AG04450 (cell line): Measurements from ENCODE around the gene CD248. TPM values are rescaled to one million over a fixed set of nuclear protein-coding genes. Genes with fewer than 3 reads are reported as not detected.

Experiments used
- CTCF ChIA-PET: fragments of 300-600, 350-600 bp; formaldehyde crosslinking; extraction: SDS; loops from one replicate; lab custom pipeline; 2022; ENCODE audit warnings: antibody characterized with exemption, inconsistent platforms; lab: Charles Lee
- POLR2A ChIA-PET: fragments of 350-600 bp; formaldehyde crosslinking; extraction: SDS; loops from one replicate; lab custom pipeline; 2021; ENCODE audit warnings: antibody characterized with exemption, inconsistent platforms; lab: Yijun Ruan, JAX
- DNase-seq: peaks from one replicate; pipeline ENCODE4 v3.0.0-alpha.2; 2011; ENCODE audit warnings: low read depth, low spot score
- H3K27ac ChIP-seq: one replicate; pipeline ENCODE4 v1.5.1; 2012; ENCODE audit warnings: low read depth, low read length, control low read depth
- H3K27me3 ChIP-seq: one replicate; pipeline ENCODE4 v1.6.0; 2012; ENCODE audit warnings: low read length; ENCODE audit not compliant: control insufficient read depth, insufficient read depth
- H3K4me3 ChIP-seq: 2 replicates; pipeline ENCODE4 v1.5.1; 2011; ENCODE audit warnings: mild to moderate bottlenecking, low read depth, low read length, control low read depth
- H3K9me3 ChIP-seq: 2 replicates; pipeline ENCODE4 v1.5.1; 2012; ENCODE audit warnings: low read length; ENCODE audit not compliant: control insufficient read depth, insufficient read depth
- polyA plus RNA-seq: library from polyadenylated mRNA; depleted of rRNA; stranded (reverse); fragments of >200 nt; gene quantifications from 2 replicates; pipeline ENCODE4 v1.2.3, GENCODE V29; 2011
- TF ChIP-seq, protein P1 (sequence below): IDR thresholded peaks from 2 replicates; pipeline ENCODE4 v1.5.1; 2011; ENCODE audit warnings: low read depth, low read length, control low read depth, inconsistent platforms

CD248 gene
- polyA plus RNA-seq, 1 experiment: 105 TPM

GRCh38 chr11:66333896-66334604 lies 17.2 kb upstream of the CD248 start:
- Histone ChIP-seq H3K27me3 (no peaks in the 10 kb centered on the region), H3K4me3 (peak overlapping the region; percentile 85), H3K27ac (no peak overlapping the region), H3K9me3 (peaks cover 3% of the 10 kb centered on the region; the same call in 1 of the 2 replicates)
- ChIA-PET CTCF (interaction anchor here (0.5 to 6.0 kb wide), 4 partner anchors 21 to 564 kb away, joined by 4 to 64 read pairs (median 34); partner anchors contain the start of gene YIF1A), POLR2A (interaction anchor here (1.7 to 3.7 kb wide), 4 partner anchors 17 to 45 kb away, joined by 5 to 99 read pairs (median 38); partner anchors contain the start of genes CD248 and YIF1A)
- TF ChIP-seq, protein P1, sequence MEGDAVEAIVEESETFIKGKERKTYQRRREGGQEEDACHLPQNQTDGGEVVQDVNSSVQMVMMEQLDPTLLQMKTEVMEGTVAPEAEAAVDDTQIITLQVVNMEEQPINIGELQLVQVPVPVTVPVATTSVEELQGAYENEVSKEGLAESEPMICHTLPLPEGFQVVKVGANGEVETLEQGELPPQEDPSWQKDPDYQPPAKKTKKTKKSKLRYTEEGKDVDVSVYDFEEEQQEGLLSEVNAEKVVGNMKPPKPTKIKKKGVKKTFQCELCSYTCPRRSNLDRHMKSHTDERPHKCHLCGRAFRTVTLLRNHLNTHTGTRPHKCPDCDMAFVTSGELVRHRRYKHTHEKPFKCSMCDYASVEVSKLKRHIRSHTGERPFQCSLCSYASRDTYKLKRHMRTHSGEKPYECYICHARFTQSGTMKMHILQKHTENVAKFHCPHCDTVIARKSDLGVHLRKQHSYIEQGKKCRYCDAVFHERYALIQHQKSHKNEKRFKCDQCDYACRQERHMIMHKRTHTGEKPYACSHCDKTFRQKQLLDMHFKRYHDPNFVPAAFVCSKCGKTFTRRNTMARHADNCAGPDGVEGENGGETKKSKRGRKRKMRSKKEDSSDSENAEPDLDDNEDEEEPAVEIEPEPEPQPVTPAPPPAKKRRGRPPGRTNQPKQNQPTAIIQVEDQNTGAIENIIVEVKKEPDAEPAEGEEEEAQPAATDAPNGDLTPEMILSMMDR: no peak
- DNase-seq: no peak

DNA sequence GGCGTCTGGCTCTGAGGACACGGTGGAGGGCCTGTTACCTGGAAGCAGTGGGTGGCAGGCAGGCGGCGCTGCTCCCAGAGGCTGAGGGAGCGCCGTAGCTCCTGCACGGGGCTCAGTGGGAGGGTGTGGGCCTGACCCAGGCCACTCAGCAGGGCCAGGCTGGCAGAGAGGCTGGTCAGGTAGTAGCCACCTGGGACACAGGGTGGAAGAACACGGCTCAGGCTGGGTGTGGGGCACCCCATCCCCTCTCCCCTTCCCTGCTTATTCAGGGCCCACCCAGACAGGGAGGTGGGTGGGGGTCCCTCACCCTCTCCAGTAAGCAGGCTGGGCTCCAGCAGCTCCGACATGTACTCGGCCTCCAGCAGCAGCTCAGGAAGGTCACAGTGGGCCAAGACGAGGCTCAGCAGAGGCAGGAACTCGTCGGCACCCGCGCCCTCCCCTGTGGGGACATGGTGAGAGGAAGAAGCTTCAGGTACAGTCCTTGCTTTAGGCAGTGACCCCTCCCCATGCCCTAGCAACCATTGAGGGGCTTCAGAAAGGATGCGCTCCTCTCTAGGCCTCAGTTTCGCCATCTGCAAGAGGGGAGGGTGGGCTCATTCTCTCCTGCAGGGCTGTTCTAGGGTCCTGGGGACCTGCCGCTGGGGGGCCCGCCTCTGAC lies 16.5 kb upstream of the CD248 start:
- POLR2A ChIA-PET: interaction anchor here (3.7 kb wide), 1 partner anchor 21 kb away, joined by 99 read pairs; no protein-coding TSS in a partner anchor

GRCh38 chr11:66332371-66333219 lies 15.8 kb upstream of the CD248 start:
- Histone ChIP-seq H3K27me3 (no peaks in the 10 kb centered on the region), H3K27ac (no peak overlapping the region), H3K4me3 (no peak overlapping the region), H3K9me3 (peaks cover 3% of the 10 kb centered on the region; the same call in 1 of the 2 replicates)
- TF ChIP-seq, protein P1: no peak
- POLR2A ChIA-PET: no interaction called here
- no peak for DNase-seq
- CTCF ChIA-PET: interaction anchor here (6.0 kb wide), 1 partner anchor 20 kb away, joined by 62 read pairs; no protein-coding TSS in a partner anchor

More for the DNA sequence above, 16.5 kb upstream of the CD248 start:
- TF ChIP-seq, protein P1: no peak
- DNase-seq: no peak
- Histone ChIP-seq H3K9me3 (peaks cover 3% of the 10 kb centered on the region; the same call in 1 of the 2 replicates), H3K4me3 (no peak overlapping the region; the same call in 1 of the 2 replicates), H3K27ac (no peak overlapping the region), H3K27me3 (no peaks in the 10 kb centered on the region)
- CTCF ChIA-PET: interaction anchor here (0.5 to 6.0 kb wide), 2 partner anchors 21 to 564 kb away, joined by 6 to 62 read pairs; no protein-coding TSS in a partner anchor

GRCh38 chr11:66331542-66332370 lies 14.9 kb upstream of the CD248 start:
- Histone ChIP-seq H3K27ac (no peak overlapping the region), H3K9me3 (peaks cover 3% of the 10 kb centered on the region; the same call in 1 of the 2 replicates), H3K27me3 (no peaks in the 10 kb centered on the region), H3K4me3 (no peak overlapping the region)
- POLR2A ChIA-PET: interaction anchor here (2.2 to 2.6 kb wide), 2 partner anchors 15 to 19 kb away, joined by 11 to 12 read pairs; partner anchors contain the start of gene CD248
- no peak for DNase-seq
- TF ChIP-seq, protein P1: no peak
- CTCF ChIA-PET: interaction anchor here (6.0 kb wide), 1 partner anchor 19 kb away, joined by 62 read pairs; no protein-coding TSS in a partner anchor
